ENCODE measurements around the gene SPATA17. TPM values are rescaled to one million over a fixed set of nuclear protein-coding genes. Genes with fewer than 3 reads are reported as not detected.
"Not testable (repeated sequence)": the region's sequence is repeated elsewhere in the genome, so short reads cannot be mapped to it uniquely, and the experiment has no call there.

The SPATA17 gene
- polyA plus RNA-seq, 1 donor: 2.3 TPM

DNA sequence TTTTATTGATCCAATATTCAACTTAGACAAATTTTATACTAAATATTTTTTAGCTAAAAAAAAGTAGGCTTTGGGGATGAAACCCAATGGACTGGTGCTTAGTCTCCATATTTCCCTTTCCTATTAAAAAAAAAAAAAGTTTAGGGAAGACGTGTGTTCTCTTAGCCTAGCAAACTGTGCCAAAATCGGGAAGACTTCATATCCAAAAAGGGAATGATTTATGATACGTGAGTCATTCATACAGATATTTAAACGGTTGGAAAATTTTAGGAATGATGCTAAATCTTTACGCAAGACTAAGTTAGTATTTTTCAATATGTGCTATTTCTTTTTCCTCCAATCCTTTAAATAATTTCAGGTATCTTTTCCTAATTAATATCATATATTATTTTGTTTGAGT, 50.7 kb downstream of the SPATA17 start:
- DNase-seq: no peak

DNA sequence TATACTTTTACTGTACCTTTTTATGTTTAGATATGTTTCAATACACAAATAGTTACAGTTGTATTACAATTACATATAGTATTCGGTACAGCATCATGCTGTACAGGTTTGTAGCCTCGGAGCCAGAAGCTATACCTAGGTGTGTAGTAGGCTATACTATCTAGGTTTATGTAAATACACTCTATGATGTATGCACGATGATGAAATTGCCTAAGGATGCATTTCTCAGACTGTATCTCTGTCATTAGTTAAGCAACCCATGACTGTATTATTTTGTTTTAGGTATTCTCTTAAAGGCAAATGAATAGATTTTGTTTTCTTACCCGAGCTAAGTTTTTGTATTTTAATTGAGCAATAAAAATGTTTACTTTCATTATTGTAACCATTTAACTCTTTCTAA, 56.4 kb downstream of the SPATA17 start:
- no peak for DNase-seq

DNA sequence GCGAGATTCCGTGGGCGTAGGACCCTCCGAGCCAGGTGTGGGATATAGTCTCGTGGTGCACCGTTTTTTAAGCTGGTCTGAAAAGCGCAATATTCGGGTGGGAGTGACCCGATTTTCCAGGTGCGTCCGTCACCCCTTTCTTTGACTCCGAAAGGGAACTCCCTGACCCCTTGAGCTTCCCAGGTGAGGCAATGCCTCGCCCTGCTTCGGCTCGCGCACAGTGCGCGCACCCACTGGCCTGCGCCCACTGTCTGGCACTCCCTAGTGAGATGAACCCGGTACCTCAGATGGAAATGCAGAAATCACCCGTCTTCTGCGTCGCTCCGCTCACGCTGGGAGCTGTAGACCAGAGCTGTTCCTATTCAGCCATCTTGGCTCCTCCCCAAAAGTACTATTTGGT, 65.0 kb downstream of the SPATA17 start:
- not testable (repeated sequence) for DNase-seq

DNA sequence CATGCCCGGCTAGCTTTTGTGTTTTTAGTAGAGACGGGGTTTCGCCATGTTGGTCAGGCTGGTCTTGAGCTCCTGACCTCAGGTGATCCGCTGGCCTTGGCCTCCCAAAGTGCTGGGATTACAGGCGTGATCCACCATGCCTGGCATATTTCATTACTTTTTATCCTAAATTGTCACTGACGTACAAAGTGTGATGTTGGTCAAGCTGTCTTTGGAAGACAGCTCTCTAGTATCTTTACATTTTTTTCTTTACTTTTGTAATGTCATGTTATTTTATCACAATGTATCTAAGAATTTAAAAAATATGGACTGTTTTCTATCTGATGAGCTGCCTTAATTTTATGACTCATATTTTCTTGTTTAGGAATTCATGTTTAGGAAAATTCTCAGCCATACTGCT, 72.2 kb downstream of the SPATA17 start:
- no peak for DNase-seq

DNA sequence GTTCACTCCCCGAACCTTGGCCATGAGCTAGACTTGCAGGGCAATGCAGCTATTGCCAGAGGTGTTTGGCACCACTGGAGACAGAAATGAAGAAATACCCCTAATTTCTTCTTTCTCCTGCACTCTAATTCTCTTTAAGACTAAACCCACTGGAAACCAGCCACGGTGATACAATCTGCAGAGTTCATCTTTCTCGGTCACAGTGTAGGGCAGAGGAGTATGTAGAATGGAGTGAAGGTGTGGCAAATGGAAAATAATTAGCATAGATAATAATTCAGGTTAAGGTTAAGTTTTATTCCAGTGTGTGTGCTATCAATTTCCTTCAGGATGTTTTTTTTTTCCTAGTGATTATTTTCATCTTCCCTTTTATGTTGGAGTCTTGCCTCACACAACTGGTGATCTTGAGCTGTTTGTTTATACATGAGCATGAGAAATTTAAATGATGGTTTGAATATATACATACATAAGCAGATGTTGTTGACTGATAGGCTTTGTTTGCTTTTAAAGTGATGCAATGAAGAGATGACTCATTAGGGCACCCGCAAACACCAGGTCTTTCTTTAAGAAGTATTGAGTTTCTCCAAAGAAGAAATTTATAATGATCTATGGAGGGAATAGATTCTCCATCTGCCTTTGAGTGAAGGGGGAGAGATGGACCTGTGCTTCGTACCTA, 81.9 kb downstream of the SPATA17 start:
- no peak for DNase-seq

DNA sequence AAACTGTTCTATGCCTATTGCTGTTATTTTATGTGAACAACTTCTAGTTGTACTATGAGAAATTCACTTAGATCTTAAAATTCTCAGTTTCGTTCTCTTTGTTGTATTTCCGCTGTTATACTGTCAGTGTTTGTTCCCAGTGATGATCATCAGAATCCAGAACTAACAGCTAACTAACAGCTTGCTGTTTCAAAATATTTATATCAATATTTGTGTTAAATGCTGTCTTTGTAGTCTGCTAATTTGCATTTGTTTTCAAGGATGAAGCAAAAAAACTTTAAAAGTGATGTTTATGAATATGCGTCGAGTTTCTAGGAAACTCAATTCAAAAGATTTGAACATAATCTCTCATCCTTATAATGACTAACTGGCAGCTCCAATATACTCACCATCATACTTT, 84.5 kb downstream of the SPATA17 start:
- DNase-seq: no peak

DNA sequence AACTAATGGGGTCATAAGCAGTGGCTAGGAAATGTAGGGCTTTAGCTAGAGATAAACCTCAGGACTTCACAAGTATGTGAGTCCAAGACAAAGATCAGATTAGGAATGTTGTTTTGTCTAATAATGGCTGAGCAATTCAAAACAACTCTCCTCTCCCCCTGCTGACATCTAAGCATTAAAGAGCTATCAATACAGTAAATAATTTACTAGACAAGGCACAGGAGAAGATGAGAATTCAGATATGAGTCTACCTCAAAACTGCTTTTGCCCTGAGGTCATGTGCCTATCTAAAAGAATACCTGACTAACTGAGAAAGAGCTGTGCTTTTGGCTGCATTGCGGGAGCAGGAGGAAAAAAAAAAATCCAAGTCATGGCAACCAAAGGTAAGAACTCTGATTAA, 86.8 kb downstream of the SPATA17 start:
- no peak for DNase-seq

DNA sequence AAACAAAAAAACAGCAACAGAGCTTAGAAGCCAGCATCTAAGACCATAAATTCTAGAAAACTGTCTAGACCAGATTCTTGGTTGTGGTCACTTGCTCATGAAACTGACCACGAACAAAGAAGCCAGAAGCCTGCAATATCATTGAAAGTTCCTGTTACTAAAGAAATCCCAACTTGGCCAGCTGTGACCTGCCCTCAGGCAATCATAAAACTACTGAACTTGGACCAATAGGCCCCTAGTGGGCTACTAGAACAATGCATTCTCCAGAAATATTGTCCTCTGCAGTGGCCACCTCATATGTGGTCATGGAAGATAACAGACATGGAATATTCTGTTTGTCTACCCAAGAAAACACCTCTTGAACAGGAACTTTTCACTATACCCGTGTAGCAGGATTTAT, 87.7 kb downstream of the SPATA17 start:
- DNase-seq: no peak

DNA sequence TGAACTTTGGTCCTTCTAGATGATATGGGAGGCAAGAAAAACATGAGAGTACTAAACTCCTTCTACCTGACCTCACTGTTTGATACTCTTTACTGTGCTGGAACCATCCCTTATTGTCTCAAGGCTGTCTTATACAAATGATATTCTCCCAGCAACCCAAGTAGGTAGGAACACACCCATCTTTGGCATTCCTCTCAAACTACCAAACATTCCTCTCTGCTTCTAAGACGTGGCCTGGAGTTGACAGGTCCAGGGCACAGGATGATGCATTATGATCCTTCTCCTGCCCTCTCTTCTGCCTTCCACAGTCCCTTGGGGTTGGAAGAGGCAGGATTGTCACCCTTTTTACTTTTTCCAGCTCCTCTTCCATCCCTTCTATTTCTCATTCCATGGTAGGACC, 90.5 kb downstream of the SPATA17 start:
- DNase-seq: no peak

DNA sequence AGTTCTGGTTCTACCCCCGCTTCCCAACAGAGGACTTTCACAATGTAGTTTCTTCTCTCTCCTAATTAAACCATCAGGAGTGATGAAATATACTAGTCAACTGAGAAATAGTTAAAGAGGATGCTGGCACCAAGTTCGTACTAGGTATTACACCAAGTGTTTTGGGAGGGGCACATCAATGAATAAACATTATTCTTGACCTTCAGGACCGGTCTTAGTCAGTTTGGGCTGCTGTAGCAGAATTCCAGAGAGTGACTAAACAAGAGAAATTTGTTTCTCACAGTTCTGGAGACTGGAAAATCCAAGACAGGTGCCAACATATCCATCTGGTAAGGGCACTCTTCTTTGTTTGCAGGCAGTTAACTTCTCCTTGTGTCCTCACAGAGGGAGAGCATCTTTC, 103.8 kb downstream of the SPATA17 start:
- no peak for DNase-seq

DNA sequence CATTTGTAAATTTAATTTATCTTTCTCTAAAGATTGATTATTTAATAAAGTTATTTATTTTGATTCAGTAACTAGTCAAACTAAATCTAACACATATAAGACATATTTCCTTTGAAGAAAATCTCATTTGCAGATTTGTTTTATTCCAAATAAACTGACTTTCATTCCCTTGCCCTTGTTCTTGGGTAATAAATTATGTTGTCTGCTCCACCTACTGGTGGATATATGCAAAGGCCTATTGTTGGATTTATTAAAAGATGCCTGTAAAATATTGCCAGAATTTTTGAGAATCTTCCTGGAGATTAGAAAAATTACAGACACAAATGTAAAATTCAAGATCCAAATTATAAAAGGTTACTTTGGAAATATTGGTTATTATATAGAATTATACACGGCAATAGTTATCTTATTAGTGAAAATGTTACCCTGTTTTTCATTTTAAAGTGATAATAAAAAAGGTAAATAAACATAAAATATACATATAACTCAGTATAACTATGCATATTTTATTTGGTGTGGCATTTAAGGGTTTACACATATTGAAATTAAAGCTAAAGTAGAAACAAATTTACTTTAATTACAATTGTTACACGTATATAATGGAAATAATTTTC, 116.1 kb downstream of the SPATA17 start:
- DNase-seq: peak; percentile 1

DNA sequence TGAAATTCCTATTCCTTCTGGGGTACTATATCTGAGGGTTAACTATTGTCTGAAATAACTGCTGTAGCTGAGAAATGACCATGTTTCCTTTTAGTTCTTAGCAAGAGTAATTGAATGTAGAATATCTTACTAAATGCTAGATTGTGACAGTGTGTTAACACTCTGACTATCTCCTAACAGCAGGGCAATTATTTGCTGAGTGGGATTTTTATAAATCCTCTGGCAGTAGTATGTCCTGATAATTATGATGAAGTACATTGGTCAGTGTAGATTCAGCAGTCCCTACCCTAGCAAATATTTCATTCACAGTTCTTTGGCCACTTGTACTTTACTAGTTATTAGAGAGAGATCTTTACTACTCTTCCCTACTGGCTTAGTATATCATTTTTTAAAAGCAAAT, 138.6 kb downstream of the SPATA17 start:
- no peak for DNase-seq

DNA sequence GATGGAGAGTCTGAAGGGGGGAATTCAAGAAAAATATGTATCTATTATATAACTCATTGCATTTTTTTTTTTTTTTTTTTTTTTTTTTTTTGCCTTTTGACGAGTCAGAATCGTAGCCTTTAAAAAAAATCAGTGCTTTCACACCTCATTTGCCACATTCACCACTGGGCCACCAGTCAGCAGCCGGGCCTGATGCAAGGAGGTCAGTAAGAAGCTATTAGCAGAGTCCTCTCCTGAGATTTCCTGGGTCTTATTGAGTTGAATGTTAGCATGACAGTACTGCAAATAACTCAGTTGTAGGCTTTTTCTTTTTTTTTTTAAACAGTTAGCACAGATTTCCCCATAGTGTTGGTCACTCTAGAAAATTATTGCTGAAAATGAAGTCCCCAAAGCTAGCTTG, 139.8 kb downstream of the SPATA17 start:
- no peak for DNase-seq

DNA sequence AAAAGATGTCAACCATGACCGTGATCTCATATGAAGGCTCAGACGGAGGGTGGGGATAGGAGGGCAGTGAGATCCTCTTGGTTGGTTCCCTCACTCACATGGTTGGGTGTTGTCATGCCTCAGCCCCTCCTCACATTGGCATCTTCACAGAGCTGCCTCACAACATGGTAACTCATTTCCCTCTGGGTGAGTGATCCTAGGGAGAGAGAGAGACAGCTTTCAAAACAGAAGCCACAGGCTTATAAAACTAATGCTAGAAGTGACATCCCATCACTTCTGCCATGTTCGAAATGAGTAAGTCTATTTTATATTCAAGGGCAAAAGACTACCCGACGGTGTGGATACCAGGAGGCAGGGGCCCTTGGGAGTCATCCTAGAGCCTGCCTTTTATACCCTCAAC, 145.5 kb downstream of the SPATA17 start:
- DNase-seq: no peak

DNA sequence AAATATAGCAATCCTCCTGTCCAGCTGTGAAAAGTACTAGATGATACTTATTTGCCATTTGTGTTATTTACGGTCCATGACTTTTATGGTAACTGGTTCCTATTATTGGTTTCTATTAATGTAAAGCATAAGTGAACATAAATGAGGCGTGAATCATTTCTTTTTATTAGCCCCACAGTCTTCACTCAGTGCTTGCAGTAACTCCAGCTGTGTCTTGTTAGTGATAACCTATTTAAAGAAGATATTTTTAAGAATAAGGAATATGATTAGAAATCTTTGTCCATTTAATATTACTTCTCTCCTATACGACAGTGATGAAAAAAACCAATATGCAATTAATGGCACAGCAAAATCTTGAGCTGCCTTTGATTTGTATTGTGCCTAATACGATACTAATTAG, 149.9 kb downstream of the SPATA17 start:
- DNase-seq: no peak

DNA sequence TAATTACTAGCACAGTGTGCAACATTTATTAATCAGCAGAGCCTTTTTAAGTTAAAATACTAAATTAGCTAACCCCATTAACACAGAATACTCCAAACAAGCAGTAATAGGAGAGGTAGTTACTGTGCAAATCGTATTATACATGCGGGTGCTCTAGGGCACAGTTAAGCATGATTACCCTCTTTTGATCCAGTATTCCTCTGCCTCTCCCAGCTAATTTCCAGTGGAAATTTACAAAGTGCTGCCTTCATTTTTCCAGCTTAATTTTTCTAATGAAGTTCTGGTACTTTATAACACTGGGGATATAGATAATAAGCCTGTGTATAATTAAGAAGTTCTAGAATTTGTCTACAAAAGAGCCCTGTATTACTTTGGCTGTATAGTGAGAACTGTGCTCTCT, 159.9 kb downstream of the SPATA17 start:
- DNase-seq: no peak

DNA sequence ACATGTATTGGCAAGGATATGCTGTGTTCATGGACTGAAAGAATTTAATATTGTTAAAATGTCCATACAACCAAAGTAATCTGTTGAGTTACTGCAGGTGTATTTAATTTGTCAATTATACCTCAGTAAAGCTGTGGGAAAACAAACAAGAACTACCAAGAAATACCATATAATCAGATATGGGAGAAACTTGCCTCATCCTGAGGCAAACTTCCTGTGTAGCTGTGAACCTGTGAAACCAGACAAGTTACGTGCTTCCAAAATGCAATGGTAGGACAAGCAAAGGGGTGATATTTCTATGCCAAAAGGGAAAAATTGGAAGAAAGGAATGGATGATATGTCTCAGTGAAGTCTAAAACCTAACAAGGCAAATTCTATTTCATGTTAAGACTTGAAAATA, 174.6 kb downstream of the SPATA17 start:
- DNase-seq: no peak

DNA sequence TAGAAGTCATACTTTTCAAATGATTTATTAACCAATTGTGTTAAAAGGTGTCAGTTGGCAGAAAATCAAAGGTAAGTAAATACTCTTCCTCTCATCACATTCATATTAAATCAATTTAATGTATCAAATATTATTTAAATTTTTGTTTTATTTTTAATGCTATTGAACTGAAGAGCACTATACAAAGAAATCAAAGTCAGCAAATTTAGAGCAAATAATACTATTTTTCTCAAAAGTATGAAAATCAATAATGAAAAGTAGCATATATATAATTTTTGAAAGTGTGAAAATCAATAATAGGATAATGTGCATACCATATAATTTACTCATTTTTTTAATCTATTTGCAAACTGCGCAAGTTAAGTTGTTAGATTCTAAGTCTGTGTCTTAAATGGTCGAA, 181.0 kb downstream of the SPATA17 start:
- no peak for DNase-seq

DNA sequence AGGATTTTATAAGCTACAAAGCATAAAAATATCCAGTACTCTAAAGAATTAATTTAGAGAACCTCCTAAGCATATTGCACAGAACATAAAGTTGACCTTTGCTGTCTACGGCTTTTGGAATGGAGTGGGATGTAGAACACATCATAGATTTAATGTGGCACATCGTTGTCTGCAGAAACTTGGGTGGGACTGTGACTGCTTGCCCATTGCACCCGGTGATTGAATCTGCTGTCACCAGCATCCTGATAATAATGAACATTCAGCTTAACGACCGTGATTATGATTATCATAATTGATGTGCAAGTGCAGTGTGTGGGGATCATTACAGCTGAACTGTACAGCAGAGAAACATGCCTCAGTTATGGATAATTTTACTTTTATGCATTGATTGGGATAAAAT, 181.9 kb downstream of the SPATA17 start:
- DNase-seq: no peak

DNA sequence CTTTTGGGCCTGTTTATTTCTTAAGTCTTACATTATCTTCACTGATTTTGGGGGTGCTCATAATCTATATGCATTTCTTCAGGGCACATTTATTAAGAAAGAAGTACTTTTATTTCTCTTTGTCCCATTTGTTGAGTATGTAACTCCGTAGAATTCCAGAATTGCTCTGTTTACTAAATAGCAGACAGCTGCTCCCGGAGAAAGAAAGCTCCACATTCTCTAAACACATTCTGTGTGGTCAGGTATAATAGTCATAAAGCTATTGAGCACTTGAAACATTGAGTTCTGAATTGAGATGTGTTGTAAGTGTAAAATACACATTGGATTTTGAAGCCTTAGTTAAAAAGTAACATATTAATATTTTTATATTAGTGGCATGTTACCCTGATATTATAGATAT, 206.5 kb downstream of the SPATA17 start:
- no peak for DNase-seq

DNA sequence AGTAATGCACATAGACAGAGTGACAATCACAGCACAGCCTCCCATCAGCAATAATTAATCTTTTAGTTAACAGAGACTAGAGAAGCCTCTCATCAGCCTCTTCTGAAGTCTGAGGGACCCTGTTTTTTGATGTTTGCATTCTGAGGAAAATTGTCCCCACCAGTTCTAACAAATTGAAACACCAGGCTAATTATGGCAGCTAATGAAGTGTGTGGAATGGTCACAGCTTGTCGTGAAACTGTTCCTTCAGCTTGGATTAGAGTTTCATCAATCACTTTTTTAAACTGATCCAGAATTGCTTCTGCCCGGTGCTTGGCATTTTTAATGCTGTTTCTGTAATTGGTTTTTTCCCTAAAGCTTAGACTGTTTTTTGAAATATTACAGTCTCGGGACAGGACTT, 208.0 kb downstream of the SPATA17 start:
- no peak for DNase-seq

DNA sequence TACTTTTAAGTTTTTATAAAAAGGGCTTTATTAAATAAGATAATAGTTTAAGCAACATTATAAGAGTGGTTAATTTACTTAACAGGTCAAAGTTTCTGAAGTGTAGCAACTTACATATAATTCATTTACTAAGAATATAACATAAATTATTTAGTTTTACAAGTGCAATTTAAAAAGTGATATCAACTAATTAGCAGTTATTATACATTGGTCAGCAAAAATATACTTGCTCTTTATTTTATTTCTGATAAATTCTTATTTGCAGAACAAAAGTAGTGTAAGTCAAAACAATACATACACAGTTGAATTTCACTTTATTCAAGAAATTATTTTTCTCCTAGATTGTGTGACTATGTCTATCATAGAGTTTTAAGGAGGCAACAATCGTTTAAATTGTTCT, 215.6 kb downstream of the SPATA17 start:
- DNase-seq: no peak

DNA sequence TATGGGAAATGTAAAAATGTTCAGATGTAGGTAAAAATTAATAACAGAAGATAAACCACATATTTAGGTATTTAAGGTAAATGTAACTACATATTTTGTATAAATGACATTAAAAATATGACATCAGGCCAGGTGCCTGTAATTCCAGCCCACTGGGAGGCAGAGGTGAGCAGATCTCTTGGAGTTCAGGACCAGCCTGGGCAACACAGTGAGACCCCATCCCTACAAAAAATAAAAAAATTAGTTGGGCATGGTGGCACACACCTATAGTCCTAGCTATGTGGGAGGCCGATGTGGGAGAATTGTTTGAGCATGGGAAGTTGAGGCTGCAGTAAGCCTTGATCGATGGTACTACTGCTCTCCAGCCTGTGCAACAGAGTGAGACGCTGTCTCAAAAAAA, 216.5 kb downstream of the SPATA17 start:
- no peak for DNase-seq

DNA sequence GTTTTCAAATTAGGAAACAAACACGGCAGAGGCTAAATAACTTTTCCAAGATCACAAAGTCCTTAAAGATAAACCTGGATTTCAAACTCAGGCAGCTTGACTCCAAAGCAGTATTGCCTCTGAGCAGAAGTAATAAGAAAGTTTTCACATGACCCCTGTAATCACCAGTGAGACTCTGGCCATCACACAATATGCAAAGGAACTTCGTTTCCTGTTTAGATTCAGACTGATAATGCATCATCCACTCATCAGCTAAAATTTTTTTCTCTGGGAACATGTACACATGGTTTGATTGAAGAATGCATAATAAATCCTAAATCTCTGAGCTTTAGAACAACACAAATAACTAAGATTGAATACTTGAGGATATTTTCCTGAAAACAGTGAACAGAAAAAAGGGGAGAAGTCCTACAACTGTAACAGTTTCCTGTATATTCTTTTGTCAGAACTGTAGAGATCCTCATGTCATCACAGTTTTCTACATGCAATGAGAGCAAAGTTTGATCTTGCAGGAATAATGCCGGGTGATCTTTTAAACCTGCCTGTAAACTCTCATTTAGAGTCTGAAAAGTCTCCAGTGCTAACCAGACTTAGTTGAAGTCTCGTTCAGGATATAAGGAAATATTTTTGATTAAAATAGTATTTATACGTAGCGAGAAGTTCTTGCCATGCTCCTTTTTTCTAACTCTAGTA, 225.3 kb downstream of the SPATA17 start:
- no peak for DNase-seq

All from hindlimb muscle (tissue), 1 donor.